GM18502 (cell line): ENCODE data around the gene WDR18.

Experiments
- ATAC-seq: cut with Tn5 transposase; IDR thresholded peaks from one replicate; pipeline ENCODE4 v1.9.1; 2021; ENCODE audit warnings: mild to moderate bottlenecking; ENCODE audit not compliant: unreplicated experiment, poor library complexity

WDR18 gene

GRCh38 chr19:1038978-1039645 is 55.0 kb downstream of the WDR18 start:
- no peak for ATAC-seq

GRCh38 chr19:1039646-1040475 is 55.7 kb downstream of the WDR18 start, which contains the start of gene ABCA7:
TSS of gene ABCA7 (plus strand) at chr19:1040107. CDS start at chr19:1041362, 1,255 bp downstream.
- peak; percentile 74 for ATAC-seq

DNA sequence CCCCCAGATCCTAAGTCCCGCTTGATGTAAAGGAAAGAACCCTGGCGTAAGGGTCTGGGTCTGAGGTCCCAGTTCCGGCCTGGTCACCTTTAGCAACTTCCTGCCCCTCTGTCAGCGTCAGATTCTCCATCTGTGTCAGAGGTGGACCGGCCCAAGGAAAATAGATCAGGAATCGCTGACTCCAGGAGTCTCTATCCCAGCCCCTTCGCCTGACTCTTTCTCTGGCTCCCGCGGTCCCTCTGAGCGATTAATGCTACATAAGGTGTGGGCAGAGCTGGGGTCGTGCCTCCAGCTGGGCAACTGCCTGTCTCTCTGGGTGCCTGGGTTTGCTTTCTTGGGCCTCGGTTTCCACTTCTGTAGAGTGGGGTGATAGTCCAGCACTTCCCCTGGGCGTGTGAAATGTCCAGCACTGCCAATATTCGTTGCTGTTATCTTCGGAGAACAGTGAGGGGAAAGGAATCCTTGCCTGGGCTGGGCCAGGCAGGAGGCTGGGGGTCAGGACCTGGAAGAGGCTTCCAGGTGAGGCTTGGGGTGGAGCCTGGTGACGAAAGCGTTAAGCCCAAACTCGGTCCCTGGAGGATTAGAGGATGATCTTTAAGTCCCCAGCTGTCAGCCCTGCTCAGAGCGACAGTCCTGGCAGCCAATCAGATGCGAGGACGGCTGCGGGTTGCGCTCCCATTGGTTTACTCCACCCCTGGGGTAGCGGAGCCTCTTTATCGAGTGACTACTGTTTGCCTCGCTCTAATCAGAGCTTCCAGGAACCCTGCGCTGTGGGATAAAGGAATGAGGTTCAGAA is 56.5 kb downstream of the WDR18 start:
- ATAC-seq = peak; percentile 43

- ATAC-seq = no peak
These were observed 57.2 kb downstream of the WDR18 start for GRCh38 chr19:1041272-1041834.

- no peak for ATAC-seq
These were observed 57.9 kb downstream of the WDR18 start for GRCh38 chr19:1041835-1042685.

DNA sequence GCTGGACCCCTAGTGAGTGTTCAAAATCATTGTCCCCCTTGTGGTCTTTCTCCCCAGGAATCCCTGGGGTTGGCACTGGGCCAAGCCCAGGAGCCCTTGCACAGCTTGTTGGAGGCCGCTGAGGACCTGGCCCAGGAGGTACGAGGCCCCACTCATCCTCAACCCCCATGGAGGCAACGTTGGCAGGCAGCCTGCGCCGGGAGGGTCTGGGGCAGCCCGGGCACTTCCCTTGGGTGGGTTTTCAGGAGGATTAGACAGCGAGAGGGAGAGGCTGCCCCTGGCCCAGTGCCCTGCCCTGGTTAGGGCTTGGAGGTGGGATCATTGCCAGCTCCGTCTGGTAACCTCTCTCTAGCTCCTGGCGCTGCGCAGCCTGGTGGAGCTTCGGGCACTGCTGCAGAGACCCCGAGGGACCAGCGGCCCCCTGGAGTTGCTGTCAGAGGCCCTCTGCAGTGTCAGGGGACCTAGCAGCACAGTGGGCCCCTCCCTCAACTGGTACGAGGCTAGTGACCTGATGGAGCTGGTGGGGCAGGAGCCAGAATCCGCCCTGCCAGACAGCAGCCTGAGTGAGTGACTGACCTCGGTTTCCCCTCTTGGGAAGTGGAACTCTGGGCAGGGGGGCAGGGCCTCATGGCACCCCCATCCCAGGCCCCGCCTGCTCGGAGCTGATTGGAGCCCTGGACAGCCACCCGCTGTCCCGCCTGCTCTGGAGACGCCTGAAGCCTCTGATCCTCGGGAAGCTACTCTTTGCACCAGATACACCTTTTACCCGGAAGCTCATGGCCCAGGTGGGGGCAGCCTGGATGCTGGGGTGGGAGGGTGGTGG is 58.8 kb downstream of the WDR18 start:
- no peak for ATAC-seq
